DOHH2 (cell line): ENCODE measurements around the gene FRK.

Source experiments
- H3F3A ChIP-seq: fragments of 200-600 bp; sonication (generic), shearing (Covaris generic); 2 replicates; pipeline ENCODE4 v1.6.0; 2016; ENCODE audit warnings: antibody characterized with exemption, mild to moderate bottlenecking; ENCODE audit not compliant: control insufficient read depth, insufficient read depth
- H3K27ac ChIP-seq: fragments of 200-600 bp; sonication (generic); 2 replicates; pipeline ENCODE4 v1.5.1; 2014; ENCODE audit warnings: low read depth, mild to moderate bottlenecking, low read length, moderate library complexity
- H3K27me3 ChIP-seq: fragments of 200-600 bp; sonication (generic); 2 replicates; pipeline ENCODE4 v1.6.1; 2014; ENCODE audit warnings: mild to moderate bottlenecking, low read length, mixed read lengths; ENCODE audit not compliant: control insufficient read depth
- H3K36me3 ChIP-seq: fragments of 200-600 bp; sonication (generic); 2 replicates; pipeline ENCODE4 v1.6.1; 2014; ENCODE audit warnings: mild to moderate bottlenecking, low read length, moderate library complexity, mixed read lengths; ENCODE audit not compliant: control insufficient read depth
- H3K4me1 ChIP-seq: fragments of 200-600 bp; sonication (generic); 2 replicates; pipeline ENCODE4 v1.6.1; 2014; ENCODE audit warnings: mild to moderate bottlenecking, low read length, mixed read lengths; ENCODE audit not compliant: control insufficient read depth
- H3K4me2 ChIP-seq: fragments of 200-600 bp; sonication (generic); 2 replicates; pipeline ENCODE4 v1.6.0; 2014; ENCODE audit warnings: mild to moderate bottlenecking, low read length, moderate library complexity
- H3K4me3 ChIP-seq: fragments of 200-600 bp; sonication (generic); 2 replicates; pipeline ENCODE4 v1.5.1; 2014; ENCODE audit warnings: mild to moderate bottlenecking, low read length, mixed read lengths
- H3K79me2 ChIP-seq: fragments of 200-600 bp; sonication (generic); 2 replicates; pipeline ENCODE4 v1.6.1; 2014; ENCODE audit warnings: mild to moderate bottlenecking, low read length, mixed read lengths; ENCODE audit not compliant: control insufficient read depth
- H3K9me2 ChIP-seq: fragments of 200-600 bp; sonication (generic); replicated peaks from 2 replicates; pipeline ENCODE4 v1.6.1; 2014; ENCODE audit warnings: mild to moderate bottlenecking, low read length, mixed read lengths; ENCODE audit not compliant: control insufficient read depth
- H3K9me3 ChIP-seq: fragments of 200-600 bp; sonication (generic); 2 replicates; pipeline ENCODE4 v1.6.1; 2014; ENCODE audit warnings: antibody characterized with exemption, low read length, mixed read lengths; ENCODE audit not compliant: control insufficient read depth, insufficient read depth
- H4K20me1 ChIP-seq: fragments of 200-600 bp; sonication (generic); 2 replicates; pipeline ENCODE4 v1.6.0; 2014; ENCODE audit warnings: low read depth, mild to moderate bottlenecking, antibody characterized with exemption, low read length, moderate library complexity; ENCODE audit not compliant: control insufficient read depth, insufficient read depth
- CTCF ChIP-seq: fragments of 200-600 bp; sonication (generic); IDR thresholded peaks from one replicate; pipeline ENCODE4 v1.5.1; 2014; ENCODE audit warnings: antibody characterized with exemption, mild to moderate bottlenecking, low read depth, low read length; ENCODE audit not compliant: poor library complexity, severe bottlenecking
- EZH2phosphoT487 ChIP-seq: fragments of 200-600 bp; sonication (generic); IDR thresholded peaks from 2 replicates; pipeline ENCODE4 v1.6.1; 2017; ENCODE audit warnings: borderline replicate concordance, mild to moderate bottlenecking, antibody characterized with exemption, low read length, moderate library complexity, mixed read lengths

The FRK gene

DNA sequence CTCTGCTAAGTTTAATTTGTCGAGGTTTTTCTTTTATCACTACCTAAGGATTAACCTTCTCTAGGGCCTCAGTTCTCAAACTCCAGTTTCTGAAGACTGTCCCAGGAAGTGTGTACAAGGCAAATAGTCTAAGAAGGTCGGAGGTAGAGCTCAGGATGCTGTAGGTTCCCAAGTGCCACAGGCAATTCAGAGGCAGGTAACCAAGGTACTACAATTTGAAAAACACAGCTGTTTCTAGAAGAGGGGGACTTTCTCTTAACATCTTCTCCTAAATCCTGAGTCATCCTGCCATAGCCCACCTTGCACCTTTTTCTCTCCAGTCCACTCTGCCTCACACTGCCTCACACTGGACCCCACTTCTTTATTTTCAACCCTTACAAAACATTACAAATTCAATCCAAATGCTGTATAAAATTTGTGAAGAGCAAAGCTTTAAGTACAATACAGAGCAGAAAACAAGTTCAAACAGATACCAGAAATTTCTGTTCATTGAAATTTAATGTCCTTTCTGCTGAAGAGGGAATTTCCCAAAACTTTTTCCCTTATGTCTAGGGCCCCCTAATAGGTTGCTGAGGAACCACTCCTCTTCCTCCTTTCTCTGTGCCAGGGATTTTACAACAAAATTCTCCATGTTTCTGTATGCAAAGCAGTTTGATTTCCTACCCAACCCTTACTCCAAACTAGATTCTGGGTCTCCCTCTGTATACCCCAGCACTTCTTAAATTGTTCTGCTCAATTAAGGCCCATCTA lies 43.0 kb downstream of the FRK start:
- no peaks in the 10 kb centered on the region for H3K9me3 ChIP-seq
- H3K79me2 ChIP-seq = no peaks in the 10 kb centered on the region
- H3F3A ChIP-seq = no peaks in the 10 kb centered on the region
- no peaks in the 10 kb centered on the region for H3K9me2 ChIP-seq
- H3K27ac ChIP-seq = no peak overlapping the region
- H4K20me1 ChIP-seq = no peaks in the 10 kb centered on the region
- H3K4me2 ChIP-seq = no peak overlapping the region
- TF ChIP-seq EZH2phosphoT487 = no peak
- TF ChIP-seq CTCF = no peak
- H3K36me3 ChIP-seq = no peaks in the 10 kb centered on the region
- no peak overlapping the region for H3K4me3 ChIP-seq
- H3K27me3 ChIP-seq = no peaks in the 10 kb centered on the region
- peaks cover 19% of the 10 kb centered on the region for H3K4me1 ChIP-seq

- H3K27me3 ChIP-seq = no peaks in the 10 kb centered on the region; the same call in 1 of the 2 replicates
- no peaks in the 10 kb centered on the region for H3F3A ChIP-seq
- H3K9me3 ChIP-seq = no peaks in the 10 kb centered on the region
- peaks cover 19% of the 10 kb centered on the region for H3K4me1 ChIP-seq
- H3K36me3 ChIP-seq = no peaks in the 10 kb centered on the region
- no peak overlapping the region for H3K4me2 ChIP-seq
- H3K9me2 ChIP-seq = no peaks in the 10 kb centered on the region
- H3K79me2 ChIP-seq = no peaks in the 10 kb centered on the region
- no peak overlapping the region for H3K4me3 ChIP-seq
- TF ChIP-seq EZH2phosphoT487 (no peak), CTCF (no peak)
- no peaks in the 10 kb centered on the region for H4K20me1 ChIP-seq
- H3K27ac ChIP-seq = no peak overlapping the region
Measured at GRCh38 chr6:116016846-116017545, 43.7 kb downstream of the FRK start.

GRCh38 chr6:116015983-116016382 lies 44.7 kb downstream of the FRK start:
- TF ChIP-seq CTCF (no peak), EZH2phosphoT487 (no peak)
- no peak overlapping the region for H3K4me2 ChIP-seq
- H3K27me3 ChIP-seq = peaks cover 2% of the 10 kb centered on the region
- H3K4me1 ChIP-seq = peaks cover 19% of the 10 kb centered on the region
- H3K36me3 ChIP-seq = no peaks in the 10 kb centered on the region
- H3K27ac ChIP-seq = no peak overlapping the region
- H3K79me2 ChIP-seq = no peaks in the 10 kb centered on the region
- H3K9me3 ChIP-seq = no peaks in the 10 kb centered on the region
- H4K20me1 ChIP-seq = no peaks in the 10 kb centered on the region
- H3K4me3 ChIP-seq = no peak overlapping the region
- H3F3A ChIP-seq = no peaks in the 10 kb centered on the region
- no peaks in the 10 kb centered on the region for H3K9me2 ChIP-seq
